ENCODE data around the gene TAS2R46. TPM values are rescaled to one million over a fixed set of nuclear protein-coding genes. Genes with fewer than 3 reads are reported as not detected.

TAS2R46 gene
- total RNA-seq, 1 experiment from 2014 or later = 2.3 TPM

GRCh38 chr12:11014234-11014633 is 47.9 kb downstream of the TAS2R46 start:
- no peak for DNase-seq
- no peaks in the 10 kb centered on the region for H3K9me3 ChIP-seq (replicated peaks)
- no peaks in the 10 kb centered on the region for H3K4me1 ChIP-seq

More at GRCh38 chr12:11014234-11014633, 47.9 kb downstream of the TAS2R46 start:
- Histone ChIP-seq H3K27me3 (no peaks in the 10 kb centered on the region), H3K4me3 (no peak overlapping the region), H3K36me3 (peaks cover 4% of the 10 kb centered on the region; the same call in 1 of the 2 replicates), H3K27ac (no peak overlapping the region)

Other genes with a start within 250 kb of the TAS2R46 start
- gene TAS2R10, start 235.9 kb downstream of the TAS2R46 start, total RNA-seq (2014; rRNA removed; shearing (Covaris generic)) = 0.63 and 1.4 TPM in 2 replicates
- gene PRR4, start 212.8 kb downstream of the TAS2R46 start, total RNA-seq (2014; rRNA removed; shearing (Covaris generic)) = 3.3 TPM in 2 replicates
- 10.0 and 13.9 TPM in 2 replicates for gene PRH1, start 178.0 kb downstream of the TAS2R46 start, total RNA-seq (2014; rRNA removed; shearing (Covaris generic))
- gene TAS2R13, start 152.7 kb downstream of the TAS2R46 start, total RNA-seq (2014; rRNA removed; shearing (Covaris generic)) = 0.71 and 1.3 TPM in 2 replicates
- not detected in 2 replicates for gene PRH2, start 133.1 kb downstream of the TAS2R46 start, total RNA-seq (2014; rRNA removed; shearing (Covaris generic))
- 1.4 and 2.8 TPM in 2 replicates for gene TAS2R14, start 123.0 kb downstream of the TAS2R46 start, total RNA-seq (2014; rRNA removed; shearing (Covaris generic))
- 0.76 and 2.3 TPM in 2 replicates for gene TAS2R50, start 75.4 kb downstream of the TAS2R46 start, total RNA-seq (2014; rRNA removed; shearing (Covaris generic))
- gene TAS2R20, start 64.0 kb downstream of the TAS2R46 start, total RNA-seq (2014; rRNA removed; shearing (Covaris generic)) = 0.86 and 3.9 TPM in 2 replicates
- gene TAS2R19, start 39.7 kb downstream of the TAS2R46 start, total RNA-seq (2014; rRNA removed; shearing (Covaris generic)) = 2.5 and 4.5 TPM in 2 replicates
- gene TAS2R31, start 30.9 kb downstream of the TAS2R46 start, total RNA-seq (2014; rRNA removed; shearing (Covaris generic)) = 1.5 and 2.7 TPM in 2 replicates
- 0.63 and 0.97 TPM in 2 replicates for gene TAS2R43, start 30.0 kb upstream of the TAS2R46 start, total RNA-seq (2014; rRNA removed; shearing (Covaris generic))
- 1.7 and 3.6 TPM in 2 replicates for gene TAS2R30, start 72.3 kb upstream of the TAS2R46 start, total RNA-seq (2014; rRNA removed; shearing (Covaris generic))
- 9.8 and 10.9 TPM in 2 replicates for gene SMIM10L1, start 108.9 kb upstream of the TAS2R46 start, total RNA-seq (2014; rRNA removed; shearing (Covaris generic))
- not detected in 2 replicates for gene TAS2R42, start 124.6 kb upstream of the TAS2R46 start, total RNA-seq (2014; rRNA removed; shearing (Covaris generic))
- gene PRB3, start 207.4 kb upstream of the TAS2R46 start, total RNA-seq (2014; rRNA removed; shearing (Covaris generic)) = not detected in 2 replicates
- gene PRB4, start 248.1 kb upstream of the TAS2R46 start, total RNA-seq (2014; rRNA removed; shearing (Covaris generic)) = not detected in 2 replicates